ENCODE measurements around the gene SNX8. TPM values are rescaled to one million over a fixed set of nuclear protein-coding genes. Genes with fewer than 3 reads are reported as not detected.
A peak's percentile ranks its signal among the peaks of the same experiment; 100 is the strongest.

SNX8 gene
- total RNA-seq, 1 experiment from 2014 or later = 139 TPM

DNA sequence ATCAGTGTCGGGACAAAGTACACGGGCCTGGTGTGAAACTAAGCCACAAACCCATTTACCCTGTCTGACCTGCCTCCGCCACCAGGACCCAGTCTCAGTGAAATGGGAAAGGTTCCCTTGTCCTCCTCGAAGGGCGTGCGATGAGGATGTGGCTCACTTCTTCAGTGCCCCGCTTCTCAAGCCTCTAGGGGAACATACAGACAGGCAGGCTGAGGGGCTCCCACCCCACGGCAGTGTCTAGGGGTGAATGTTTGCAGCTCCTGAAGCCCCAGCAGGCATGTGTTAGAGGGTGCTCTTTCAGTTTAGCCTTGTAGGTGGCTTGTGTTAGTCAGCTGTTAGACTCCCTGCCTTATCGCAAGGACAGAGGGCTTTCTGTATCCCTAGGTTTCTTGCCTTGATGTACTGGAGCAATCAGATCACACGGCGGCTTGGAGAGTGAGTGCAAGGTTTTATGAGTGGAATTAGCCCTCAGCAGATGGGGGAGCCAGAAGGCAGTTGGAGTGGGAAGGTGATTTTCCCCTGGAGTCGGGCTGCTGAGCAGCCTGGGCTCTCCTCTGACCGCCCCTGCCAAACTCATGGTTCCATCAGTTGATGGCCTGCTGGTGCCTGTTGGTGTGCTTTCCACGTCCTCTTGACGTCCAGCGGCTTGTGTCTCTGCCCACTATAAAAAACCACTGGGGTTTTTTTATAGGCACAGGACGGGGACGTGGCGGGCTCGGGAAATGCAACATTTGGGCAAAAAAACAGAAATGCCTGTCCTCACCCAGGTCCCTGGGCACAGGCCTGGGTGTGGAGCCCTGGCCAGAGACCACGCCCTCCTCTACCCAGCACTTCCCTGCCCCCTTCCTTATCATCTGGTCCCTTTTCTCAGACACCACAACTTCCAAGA, 71.5 kb downstream of the SNX8 start:
- TF ChIP-seq, protein P1, sequence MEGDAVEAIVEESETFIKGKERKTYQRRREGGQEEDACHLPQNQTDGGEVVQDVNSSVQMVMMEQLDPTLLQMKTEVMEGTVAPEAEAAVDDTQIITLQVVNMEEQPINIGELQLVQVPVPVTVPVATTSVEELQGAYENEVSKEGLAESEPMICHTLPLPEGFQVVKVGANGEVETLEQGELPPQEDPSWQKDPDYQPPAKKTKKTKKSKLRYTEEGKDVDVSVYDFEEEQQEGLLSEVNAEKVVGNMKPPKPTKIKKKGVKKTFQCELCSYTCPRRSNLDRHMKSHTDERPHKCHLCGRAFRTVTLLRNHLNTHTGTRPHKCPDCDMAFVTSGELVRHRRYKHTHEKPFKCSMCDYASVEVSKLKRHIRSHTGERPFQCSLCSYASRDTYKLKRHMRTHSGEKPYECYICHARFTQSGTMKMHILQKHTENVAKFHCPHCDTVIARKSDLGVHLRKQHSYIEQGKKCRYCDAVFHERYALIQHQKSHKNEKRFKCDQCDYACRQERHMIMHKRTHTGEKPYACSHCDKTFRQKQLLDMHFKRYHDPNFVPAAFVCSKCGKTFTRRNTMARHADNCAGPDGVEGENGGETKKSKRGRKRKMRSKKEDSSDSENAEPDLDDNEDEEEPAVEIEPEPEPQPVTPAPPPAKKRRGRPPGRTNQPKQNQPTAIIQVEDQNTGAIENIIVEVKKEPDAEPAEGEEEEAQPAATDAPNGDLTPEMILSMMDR (IDR thresholded peaks at IDR 0.05) = no peak
- TF ChIP-seq POLR2AphosphoS5 (IDR thresholded peaks at IDR 0.05; ENCODE audit: low read depth, low read length) (no peak), SIN3A (IDR thresholded peaks at IDR 0.05; ENCODE audit: borderline replicate concordance, insufficient read depth, low read depth, low read length) (no peak), TCF7L2 (IDR thresholded peaks at IDR 0.05; ENCODE audit: low read depth, low read length) (no peak), REST (IDR thresholded peaks at IDR 0.05; ENCODE audit: insufficient read depth in 1 of 2, low read depth in 2 of 2, low read length in 1 of 2) (no peak)
- CTCF ChIA-PET = interaction anchor here (0.7 kb wide), 1 partner anchor 82 kb away, joined by 3 read pairs; no protein-coding TSS in a partner anchor
- intact Hi-C loops (cut with micrococcal nuclease; ENCODE audit: unreplicated experiment) = no loop called here
- Histone ChIP-seq H3K4me1 (ENCODE audit: control insufficient read depth, insufficient read depth, low read length) (peaks cover 16% of the 10 kb centered on the region), H3K27ac (ENCODE audit: low read length) (peak overlapping the region; percentile 94), H3K9me3 (ENCODE audit: control insufficient read depth, insufficient read depth, low read depth, low read length) (no peaks in the 10 kb centered on the region), H3K27me3 (ENCODE audit: control insufficient read depth, insufficient read depth, low read length) (no peaks in the 10 kb centered on the region), H3K36me3 (ENCODE audit: control insufficient read depth, insufficient read depth, low read length) (peaks cover 11% of the 10 kb centered on the region), H3K4me3 (ENCODE audit: low read depth in 2 of 2, low read length in 2 of 2) (peak overlapping the region; percentile 88 to 95)
- DNase-seq (ENCODE audit: low read depth, low spot score) (no peak), ATAC-seq (peak; percentile 58)
- BruUV-seq (replicated peaks) = TSS peak; percentile 92
- in situ Hi-C loops (cut with HindIII; ENCODE audit: low pct_unique_long_range_greater_than_20kb, low sequenced_read_pairs) = no loop called here
- POLR2A ChIA-PET = interaction anchor here (0.7 kb wide), 2 partner anchors 49 to 709 kb away, joined by 3 to 4 read pairs; no protein-coding TSS in a partner anchor

- H3K4me1 ChIP-seq (ENCODE audit: control insufficient read depth, insufficient read depth, low read length) = peaks cover 16% of the 10 kb centered on the region
- no peaks in the 10 kb centered on the region for H3K27me3 ChIP-seq (ENCODE audit: control insufficient read depth, insufficient read depth, low read length)
- peak within 1 kb of the TSS; percentile 94 for H3K27ac ChIP-seq (ENCODE audit: low read length)
- intact Hi-C loops (cut with micrococcal nuclease; ENCODE audit: unreplicated experiment) = no loop called here
- no TSS peak for BruUV-seq (replicated peaks)
- ATAC-seq (peak; percentile 95), DNase-seq (ENCODE audit: low read depth, low spot score) (no peak)
- TF ChIP-seq REST (IDR thresholded peaks at IDR 0.05; ENCODE audit: insufficient read depth in 1 of 2, low read depth in 2 of 2, low read length in 1 of 2) = peak in 1 of 2 experiments; percentile 71; a peak in 1 of 4 replicates
- peak; percentile 99 for TF ChIP-seq SIN3A (IDR thresholded peaks at IDR 0.05; ENCODE audit: borderline replicate concordance, insufficient read depth, low read depth, low read length)
- no peak for TF ChIP-seq TCF7L2 (IDR thresholded peaks at IDR 0.05; ENCODE audit: low read depth, low read length)
- peak; percentile 96 for TF ChIP-seq POLR2AphosphoS5 (IDR thresholded peaks at IDR 0.05; ENCODE audit: low read depth, low read length)
- TF ChIP-seq, protein P1 (IDR thresholded peaks at IDR 0.05) = no peak
- POLR2A ChIA-PET = interaction anchor here (0.7 kb wide), 1 partner anchor 50 kb away, joined by 4 read pairs; no protein-coding TSS in a partner anchor
- in situ Hi-C loops (cut with HindIII; ENCODE audit: low pct_unique_long_range_greater_than_20kb, low sequenced_read_pairs) = no loop called here
- peaks cover 12% of the 10 kb centered on the region for H3K36me3 ChIP-seq (ENCODE audit: control insufficient read depth, insufficient read depth, low read length)
- CTCF ChIA-PET = interaction anchor here (0.7 kb wide), 1 partner anchor 81 kb away, joined by 3 read pairs; no protein-coding TSS in a partner anchor
- no peaks in the 10 kb centered on the region for H3K9me3 ChIP-seq (ENCODE audit: control insufficient read depth, insufficient read depth, low read depth, low read length)
- peak within 1 kb of the TSS; percentile 88 to 95 for H3K4me3 ChIP-seq (ENCODE audit: low read depth in 2 of 2, low read length in 2 of 2)
Measured at GRCh38 chr7:2241580-2242540, 72.4 kb downstream of the SNX8 start, which contains the start of the genes MRM2 and NUDT1. Gene MRM2 (minus strand): TSS chr7:2242205. CDS start chr7:2242169, 36 bp downstream. Gene NUDT1 (plus strand): TSS chr7:2242226. CDS start chr7:2244575, 2,349 bp downstream.
